Kasumi-1 (cell line): ENCODE measurements around the gene ATAD3C.
"Not testable (repeated sequence)": the region's sequence is repeated elsewhere in the genome, so short reads cannot be mapped to it uniquely, and the experiment has no call there.

Experiments used
- DNase-seq, 2 experiments: peaks; one replicate each; lab custom pipeline; 2025; lab: John Stamatoyannopoulos, UW

Gene ATAD3C

GRCh38 chr1:1442069-1442770 is 7.3 kb upstream of the ATAD3C start:
- no peak for DNase-seq

- DNase-seq = not testable (repeated sequence)
Measured at GRCh38 chr1:1446631-1447030, 2.9 kb upstream of the ATAD3C start.

- DNase-seq = not testable (repeated sequence)
Measured at GRCh38 chr1:1450616-1451015, 1.1 kb downstream of the ATAD3C start.

GRCh38 chr1:1451696-1452364 is 2.3 kb downstream of the ATAD3C start:
- DNase-seq = no peak

GRCh38 chr1:1452365-1452739 is 2.9 kb downstream of the ATAD3C start:
- DNase-seq = not testable (repeated sequence)

- DNase-seq = no peak
Measured at GRCh38 chr1:1452882-1453281, 3.4 kb downstream of the ATAD3C start.

GRCh38 chr1:1454286-1455056 is 5.0 kb downstream of the ATAD3C start:
- DNase-seq = not testable (repeated sequence)

- DNase-seq = no peak
Measured at GRCh38 chr1:1455366-1455884, 5.9 kb downstream of the ATAD3C start.

- not testable (repeated sequence) for DNase-seq
Measured at GRCh38 chr1:1455934-1456333, 6.4 kb downstream of the ATAD3C start.

- not testable (repeated sequence) for DNase-seq
Measured at GRCh38 chr1:1456683-1457255, 7.3 kb downstream of the ATAD3C start.

GRCh38 chr1:1459156-1459555 is 9.7 kb downstream of the ATAD3C start:
- not testable (repeated sequence) for DNase-seq

GRCh38 chr1:1459711-1460110 is 10.2 kb downstream of the ATAD3C start:
- DNase-seq = not testable (repeated sequence)

GRCh38 chr1:1460540-1461130 is 11.1 kb downstream of the ATAD3C start:
- no peak for DNase-seq

- DNase-seq = no peak
Measured at GRCh38 chr1:1461721-1462317, 12.3 kb downstream of the ATAD3C start.

- no peak for DNase-seq
Measured at GRCh38 chr1:1462318-1462966, 13.0 kb downstream of the ATAD3C start.

GRCh38 chr1:1463312-1463711 is 13.8 kb downstream of the ATAD3C start:
- DNase-seq = no peak

- not testable (repeated sequence) for DNase-seq
Measured at GRCh38 chr1:1468196-1468985, 18.9 kb downstream of the ATAD3C start.

- DNase-seq = peak in 1 of 2 experiments; percentile 39
Measured at GRCh38 chr1:1470626-1471388, 21.3 kb downstream of the ATAD3C start.

- peak; percentile 84 for DNase-seq
Measured at GRCh38 chr1:1471389-1472052, 22.0 kb downstream of the ATAD3C start, which contains the start of gene ATAD3B. Gene ATAD3B (plus strand): TSS chr1:1471765. CDS start chr1:1471885, 120 bp downstream.
